Ectodermal cell (in vitro differentiated cells): ENCODE data around the gene AKNAD1.

ENCODE experiments used
- H3K27ac ChIP-seq: 2 replicates; pipeline ENCODE4 v1.7.0; 2013; ENCODE audit warnings: mild to moderate bottlenecking, low read depth, low read length; ENCODE audit not compliant: insufficient read depth, poor library complexity, severe bottlenecking
- H3K27me3 ChIP-seq: 2 replicates; pipeline ENCODE4 v1.7.0; 2013; ENCODE audit warnings: mild to moderate bottlenecking, low read length; ENCODE audit not compliant: insufficient read depth, control insufficient read depth, poor library complexity, severe bottlenecking
- H3K36me3 ChIP-seq: one replicate; pipeline ENCODE4 v1.7.0; 2013; ENCODE audit warnings: low read length; ENCODE audit not compliant: control insufficient read depth, insufficient read depth
- H3K4me1 ChIP-seq: one replicate; pipeline ENCODE4 v1.7.0; 2013; ENCODE audit warnings: low read length; ENCODE audit not compliant: control insufficient read depth, insufficient read depth
- H3K4me3 ChIP-seq: 2 replicates; pipeline ENCODE4 v1.7.0; 2013; ENCODE audit warnings: low read depth, low read length, control low read depth; ENCODE audit not compliant: insufficient read depth
- H3K9me3 ChIP-seq: 2 replicates; pipeline ENCODE4 v1.7.0; 2013; ENCODE audit warnings: mild to moderate bottlenecking, low read length, moderate library complexity; ENCODE audit not compliant: control insufficient read depth
- WGBS, 2 experiments: methylation state at CpG; one replicate each; pipeline ENCODE4 v1.1.7; 2013; ENCODE audit warnings: missing lambda C conversion rate in 2 of 2; 5-methylcytosine and 5-hydroxymethylcytosine counted together

Gene AKNAD1

DNA sequence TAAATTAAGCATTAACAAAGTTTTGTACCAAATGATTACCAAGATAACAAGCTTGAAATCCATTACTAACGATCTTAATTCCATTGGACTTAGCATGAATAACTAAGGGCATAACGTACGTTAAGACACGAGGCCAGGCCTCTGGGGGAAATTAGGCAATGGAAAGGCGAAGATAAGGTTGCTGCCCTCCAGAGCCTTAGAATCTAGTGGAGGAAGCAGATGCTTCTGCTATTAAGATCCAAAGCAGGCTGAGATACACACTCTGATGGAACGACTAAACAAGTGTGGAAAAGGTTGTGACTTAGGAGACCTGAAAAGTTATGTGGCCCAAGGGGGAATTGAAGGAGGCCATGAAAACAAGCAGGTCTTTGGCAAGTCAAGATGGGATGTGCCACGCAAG, 6.0 kb downstream of the AKNAD1 start:
- H3K9me3 ChIP-seq: no peaks in the 10 kb centered on the region
- no peaks in the 10 kb centered on the region for H3K27me3 ChIP-seq
- H3K36me3 ChIP-seq: no peaks in the 10 kb centered on the region
- H3K27ac ChIP-seq: no peak overlapping the region
- WGBS, 2 experiments: 91 to 96% methylated on average over 7 of the region's 7 CpGs
- no peaks in the 10 kb centered on the region for H3K4me1 ChIP-seq
- H3K4me3 ChIP-seq: no peak overlapping the region

DNA sequence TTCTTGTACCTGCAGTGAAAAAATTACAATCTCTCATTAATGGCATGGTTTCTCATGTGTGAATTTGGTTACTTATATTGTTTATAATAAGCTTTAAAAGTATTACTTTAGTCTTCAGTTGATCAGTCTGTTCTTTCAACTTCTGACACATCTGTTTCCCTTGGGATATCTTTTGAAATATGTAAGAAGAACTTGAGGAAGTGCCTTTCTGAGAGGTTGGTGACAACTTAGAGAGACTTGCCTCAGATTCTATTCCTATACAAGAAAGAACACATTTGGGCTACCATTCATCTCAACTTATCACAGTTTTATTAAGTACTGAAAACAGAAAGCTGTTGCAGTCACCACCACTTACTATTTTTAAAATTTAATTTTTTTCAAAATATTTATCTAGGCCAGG, 8.1 kb downstream of the AKNAD1 start:
- H3K4me3 ChIP-seq: no peak overlapping the region
- no peaks in the 10 kb centered on the region for H3K4me1 ChIP-seq
- no peaks in the 10 kb centered on the region for H3K27me3 ChIP-seq
- H3K9me3 ChIP-seq: no peaks in the 10 kb centered on the region
- H3K27ac ChIP-seq: no peak overlapping the region
- H3K36me3 ChIP-seq: no peaks in the 10 kb centered on the region

DNA sequence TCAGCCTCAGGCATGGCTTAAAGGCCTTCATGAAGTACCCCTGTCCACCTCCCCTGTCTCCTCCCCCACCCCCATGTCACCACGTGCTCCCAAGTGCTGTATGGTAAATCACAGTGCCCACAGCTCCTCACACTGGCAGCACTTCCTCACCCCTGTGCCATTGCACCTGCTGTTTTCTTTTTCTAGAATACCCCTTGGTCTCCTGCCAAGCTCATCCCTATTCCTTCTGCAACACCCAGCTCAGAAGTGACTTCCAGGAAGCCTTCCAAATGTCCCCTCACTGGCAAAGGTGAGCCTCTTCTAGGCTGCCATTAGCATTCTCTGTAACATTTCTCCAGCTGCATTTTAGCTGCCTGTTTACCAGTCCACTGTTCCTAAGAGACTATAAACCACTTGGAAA, 9.4 kb downstream of the AKNAD1 start:
- Histone ChIP-seq H3K27me3 (no peaks in the 10 kb centered on the region), H3K9me3 (no peaks in the 10 kb centered on the region), H3K36me3 (no peaks in the 10 kb centered on the region), H3K4me1 (peaks cover 5% of the 10 kb centered on the region), H3K4me3 (no peak overlapping the region), H3K27ac (no peak overlapping the region)
- 83 to 90% methylated on average over 1 of the region's 1 CpG for WGBS, 2 experiments

DNA sequence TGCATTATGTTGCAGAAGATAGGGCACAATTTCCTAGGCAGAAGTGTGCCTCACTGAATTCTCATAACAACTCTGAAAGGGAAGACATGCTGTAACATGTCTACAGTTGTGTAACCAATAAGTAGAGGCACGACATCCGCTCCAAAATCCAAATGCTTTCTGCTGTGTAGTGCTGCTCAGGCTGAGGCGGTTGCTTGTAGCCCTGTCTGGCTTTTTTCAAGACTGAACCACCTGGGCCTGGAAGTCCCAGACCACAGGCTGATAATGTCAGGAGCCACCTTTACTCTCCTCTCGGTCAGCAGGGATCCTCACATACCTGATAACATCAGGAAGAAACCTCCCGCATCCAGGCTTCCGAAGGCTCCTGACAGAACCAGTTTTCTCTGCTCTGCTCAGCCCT, 10.9 kb downstream of the AKNAD1 start:
- Histone ChIP-seq H3K36me3 (no peaks in the 10 kb centered on the region), H3K4me1 (peaks cover 8% of the 10 kb centered on the region), H3K27me3 (no peaks in the 10 kb centered on the region), H3K9me3 (no peaks in the 10 kb centered on the region), H3K4me3 (no peak overlapping the region), H3K27ac (no peak overlapping the region)
- WGBS, 2 experiments: 93 to 94% methylated on average over 6 of the region's 6 CpGs

DNA sequence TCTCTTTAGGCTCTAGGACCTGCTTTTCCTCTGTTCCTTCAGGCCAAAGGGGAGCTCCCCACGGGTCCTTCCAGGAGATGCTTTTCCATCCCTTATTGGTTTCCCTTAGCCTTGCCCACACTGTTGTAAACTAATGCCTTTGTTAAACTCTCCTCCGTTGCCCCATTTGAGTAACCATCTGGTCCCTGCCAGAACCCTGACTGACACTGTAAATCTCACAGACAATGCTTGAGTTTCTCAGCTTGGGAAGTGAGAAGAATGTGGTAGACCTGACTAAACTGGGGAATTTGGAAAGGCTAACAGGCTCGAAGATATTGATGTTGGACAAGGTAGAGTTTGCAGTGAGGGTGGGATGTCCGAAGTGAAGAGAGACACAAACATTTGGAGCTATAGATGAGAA, 11.4 kb downstream of the AKNAD1 start:
- Histone ChIP-seq H3K4me3 (no peak overlapping the region), H3K36me3 (no peaks in the 10 kb centered on the region), H3K27me3 (no peaks in the 10 kb centered on the region), H3K9me3 (no peaks in the 10 kb centered on the region), H3K27ac (no peak overlapping the region), H3K4me1 (peaks cover 8% of the 10 kb centered on the region)
- WGBS, 2 experiments: 74 to 79% methylated on average over 4 of the region's 4 CpGs

DNA sequence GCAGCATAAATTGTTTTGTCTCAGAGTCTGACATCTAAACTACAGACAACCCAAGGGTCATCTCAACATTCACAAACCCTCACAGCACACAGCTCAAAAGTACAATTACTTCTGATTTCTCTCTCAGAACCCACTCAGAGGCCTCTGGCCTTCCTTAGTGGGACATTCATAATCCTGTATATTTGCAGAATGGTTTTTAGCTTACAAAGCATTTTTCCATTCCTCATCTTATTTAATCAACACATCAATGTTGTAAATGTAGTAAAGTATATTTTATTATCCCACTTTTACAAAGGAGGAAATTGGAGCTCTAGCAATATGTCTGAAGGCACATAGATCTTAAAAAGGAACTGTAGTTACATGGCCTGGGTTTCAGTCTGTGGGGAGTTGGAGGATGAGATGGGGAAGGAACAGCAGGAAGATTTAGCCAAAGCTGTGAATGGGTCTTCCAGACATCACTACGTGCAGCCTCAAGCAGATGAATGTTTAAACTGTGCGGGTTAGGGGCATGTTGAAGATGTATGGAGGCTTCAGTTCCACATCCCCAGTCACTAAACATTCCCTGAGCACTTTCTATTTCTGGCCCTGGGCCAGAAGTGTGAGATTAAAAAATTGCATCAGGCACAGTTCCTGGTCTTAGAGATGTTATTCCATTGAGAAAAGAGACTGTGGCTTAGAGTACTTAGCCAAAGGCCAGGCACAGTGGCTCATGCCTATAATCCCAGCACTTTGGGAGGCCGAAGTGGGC, 13.3 kb downstream of the AKNAD1 start:
- H3K4me3 ChIP-seq: no peak overlapping the region
- H3K27me3 ChIP-seq: no peaks in the 10 kb centered on the region
- H3K4me1 ChIP-seq: peaks cover 8% of the 10 kb centered on the region
- 91 to 92% methylated on average over 3 of the region's 3 CpGs for WGBS, 2 experiments
- no peaks in the 10 kb centered on the region for H3K9me3 ChIP-seq
- no peaks in the 10 kb centered on the region for H3K36me3 ChIP-seq
- no peak overlapping the region for H3K27ac ChIP-seq

DNA sequence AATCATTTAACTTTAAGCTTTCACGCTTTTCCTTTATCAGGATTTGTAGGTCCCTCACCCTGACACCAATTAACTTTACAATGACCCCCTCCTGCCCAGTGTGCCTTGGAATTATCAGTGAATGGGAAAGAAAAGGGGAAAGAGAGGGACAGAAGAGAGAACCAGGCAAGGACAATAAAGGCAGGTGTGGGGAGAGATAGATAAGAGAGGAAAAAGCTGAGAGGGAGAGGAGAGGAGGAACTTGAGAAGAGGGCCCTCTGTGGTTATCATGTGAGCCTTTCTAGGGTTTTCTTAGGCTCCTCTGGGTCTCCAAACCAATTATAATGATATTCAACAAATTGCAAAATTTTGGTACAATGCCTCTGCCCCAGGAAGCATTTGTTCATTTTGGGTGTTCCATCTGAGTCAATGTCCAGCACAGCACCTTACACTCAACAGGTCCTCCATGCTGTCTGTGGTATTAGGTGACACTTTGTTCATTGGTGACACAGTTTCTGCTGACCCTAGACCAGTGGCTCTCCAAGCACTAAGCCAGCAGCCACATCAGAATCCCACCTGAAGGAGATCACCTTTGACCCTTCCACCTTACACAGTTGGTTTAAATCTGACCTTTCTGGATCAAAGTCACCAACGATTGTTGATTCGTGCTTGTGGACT, 14.2 kb downstream of the AKNAD1 start:
- WGBS, 2 experiments: 66 to 84% methylated on average over 3 of the region's 3 CpGs
- no peak overlapping the region for H3K27ac ChIP-seq

DNA sequence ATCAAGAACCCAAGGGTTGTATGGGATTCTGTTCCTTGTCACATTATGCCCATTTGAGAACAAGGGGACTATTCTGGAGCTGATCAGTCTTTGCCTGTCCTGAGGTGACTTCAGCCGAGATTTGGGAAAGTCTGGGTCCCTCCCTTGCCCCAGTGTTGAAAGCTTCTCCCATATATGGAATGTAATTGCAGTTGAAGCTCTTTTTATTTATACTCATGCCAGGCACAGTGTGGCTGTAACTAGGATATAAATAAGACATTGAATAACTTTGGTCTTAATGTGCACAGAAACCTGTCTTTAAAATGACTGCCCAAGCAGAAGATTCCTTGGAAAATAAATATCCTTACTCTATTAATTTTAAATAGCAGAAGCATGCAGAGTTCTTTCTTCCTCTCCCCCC, 15.2 kb downstream of the AKNAD1 start:
- 62 to 65% methylated on average over 1 of the region's 1 CpG for WGBS, 2 experiments
- Histone ChIP-seq H3K9me3 (no peaks in the 10 kb centered on the region), H3K4me3 (no peak overlapping the region), H3K27me3 (no peaks in the 10 kb centered on the region), H3K27ac (no peak overlapping the region), H3K4me1 (peaks cover 8% of the 10 kb centered on the region), H3K36me3 (no peaks in the 10 kb centered on the region)

More for the DNA sequence above, 14.2 kb downstream of the AKNAD1 start:
- H3K36me3 ChIP-seq: no peaks in the 10 kb centered on the region
- no peaks in the 10 kb centered on the region for H3K9me3 ChIP-seq
- no peak overlapping the region for H3K4me3 ChIP-seq
- H3K27me3 ChIP-seq: no peaks in the 10 kb centered on the region
- H3K4me1 ChIP-seq: peaks cover 8% of the 10 kb centered on the region

DNA sequence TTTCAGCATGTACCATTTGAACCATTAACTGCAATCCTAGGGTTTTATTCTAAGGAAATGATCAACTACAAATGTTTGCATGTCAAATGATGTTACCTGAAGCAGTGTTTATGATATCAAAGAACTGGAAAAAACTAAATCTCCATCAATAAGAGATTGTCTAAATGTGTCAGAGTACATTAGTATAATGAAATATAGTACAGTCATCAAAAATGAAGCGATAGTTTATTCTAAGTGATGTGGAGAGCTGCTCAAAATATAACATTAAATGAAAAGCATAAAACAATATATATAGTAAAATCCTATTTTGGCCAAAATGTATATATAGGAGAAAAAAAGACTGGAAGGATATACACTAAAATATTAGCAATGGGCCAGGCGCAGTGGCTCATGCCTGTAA, 24.0 kb downstream of the AKNAD1 start:
- Histone ChIP-seq H3K36me3 (no peaks in the 10 kb centered on the region), H3K27ac (no peak overlapping the region)
- 96 to 100% methylated on average over 1 of the region's 2 CpGs for WGBS, 2 experiments

DNA sequence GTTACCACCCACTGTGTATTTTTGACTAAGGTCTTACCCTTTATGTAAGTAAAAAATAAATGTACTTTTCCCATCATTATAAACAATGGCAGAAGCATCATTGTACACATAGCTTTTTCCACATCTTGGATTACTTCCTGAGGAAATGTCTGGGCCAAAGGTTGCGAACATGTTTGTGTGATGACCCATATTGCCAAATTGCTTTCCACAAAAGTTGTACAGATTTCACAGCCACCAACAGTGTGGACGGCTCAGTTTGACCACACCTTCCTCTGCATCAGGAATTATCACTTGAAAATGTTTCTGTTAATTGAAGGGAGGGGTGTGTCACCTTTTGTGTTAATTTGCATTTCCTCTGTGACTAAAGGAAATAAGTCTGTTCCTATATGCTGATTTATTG, 25.7 kb downstream of the AKNAD1 start:
- H3K27ac ChIP-seq: no peak overlapping the region
- H3K4me3 ChIP-seq: no peak overlapping the region
- H3K9me3 ChIP-seq: no peaks in the 10 kb centered on the region
- 96% methylated on average over 2 of the region's 2 CpGs for WGBS, 2 experiments
- H3K4me1 ChIP-seq: no peaks in the 10 kb centered on the region
- H3K36me3 ChIP-seq: no peaks in the 10 kb centered on the region
- no peaks in the 10 kb centered on the region for H3K27me3 ChIP-seq

More for the DNA sequence above, 24.0 kb downstream of the AKNAD1 start:
- H3K4me1 ChIP-seq: no peaks in the 10 kb centered on the region
- H3K4me3 ChIP-seq: no peak overlapping the region
- H3K27me3 ChIP-seq: no peaks in the 10 kb centered on the region
- H3K9me3 ChIP-seq: no peaks in the 10 kb centered on the region
